ENCODE results near the gene DSE.
"Not testable (repeated sequence)": the region's sequence is repeated elsewhere in the genome, so short reads cannot be mapped to it uniquely, and the experiment has no call there.

Gene DSE

GRCh38 chr6:116370760-116371119 is at the start of gene DSE:
Gene DSE, plus strand, starts transcription at chr6:116370947. Its CDS starts 28,304 bp downstream, at chr6:116399251.
- no peak within 1 kb of the TSS for H3K27ac ChIP-seq

GRCh38 chr6:116321933-116322332 is 48.8 kb upstream of the DSE start:
- not testable (repeated sequence) for H3K27ac ChIP-seq

More at GRCh38 chr6:116370760-116371119, at the start of gene DSE:
- TF ChIP-seq CTCF (IDR thresholded peaks at IDR 0.05) (no peak), ZFX (IDR thresholded peaks at IDR 0.05; ENCODE audit: borderline replicate concordance) (no peak)

GRCh38 chr6:116323863-116324262 is 46.9 kb upstream of the DSE start:
- TF ChIP-seq CTCF (IDR thresholded peaks at IDR 0.05) (no peak), ZFX (IDR thresholded peaks at IDR 0.05; ENCODE audit: borderline replicate concordance) (no peak)
- no peak overlapping the region for H3K27ac ChIP-seq

- not testable (repeated sequence) for H3K27ac ChIP-seq
These were observed 45.1 kb upstream of the DSE start for GRCh38 chr6:116325634-116326132.

GRCh38 chr6:116326181-116326671 is 44.5 kb upstream of the DSE start:
- H3K27ac ChIP-seq = no peak overlapping the region
- TF ChIP-seq ZFX (IDR thresholded peaks at IDR 0.05; ENCODE audit: borderline replicate concordance) (no peak), CTCF (IDR thresholded peaks at IDR 0.05) (no peak)

GRCh38 chr6:116326996-116327395 is 43.8 kb upstream of the DSE start:
- TF ChIP-seq ZFX (IDR thresholded peaks at IDR 0.05; ENCODE audit: borderline replicate concordance) (no peak), CTCF (IDR thresholded peaks at IDR 0.05) (no peak)
- H3K27ac ChIP-seq = no peak overlapping the region

- TF ChIP-seq CTCF (IDR thresholded peaks at IDR 0.05) (no peak), ZFX (IDR thresholded peaks at IDR 0.05; ENCODE audit: borderline replicate concordance) (no peak)
- no peak overlapping the region for H3K27ac ChIP-seq
These were observed 42.8 kb upstream of the DSE start for GRCh38 chr6:116327803-116328527.

- H3K27ac ChIP-seq = no peak overlapping the region
- TF ChIP-seq ZFX (IDR thresholded peaks at IDR 0.05; ENCODE audit: borderline replicate concordance) = no peak
These were observed 42.2 kb upstream of the DSE start for GRCh38 chr6:116328528-116328903.

GRCh38 chr6:116329156-116329555 is 41.6 kb upstream of the DSE start:
- no peak for TF ChIP-seq ZFX (IDR thresholded peaks at IDR 0.05; ENCODE audit: borderline replicate concordance)
- TF ChIP-seq CTCF (IDR thresholded peaks at IDR 0.05) = no peak
- H3K27ac ChIP-seq = no peak overlapping the region
